K562 (cell line): ENCODE measurements around the gene LIPH. TPM values are rescaled to one million over a fixed set of nuclear protein-coding genes. Genes with fewer than 3 reads are reported as not detected.
A peak's percentile ranks its signal among the peaks of the same experiment; 100 is the strongest.

ENCODE experiments used
- ATAC-seq: fragments of 200-7000 bp; cut with Tn5 transposase; 3 replicates; pipeline ENCODE4 v1.9.1; 2020; ENCODE audit warnings: moderate library complexity
- BruUV-seq: library from RNA; stranded (reverse); fragments of 400-500 nt; replicated peaks from 2 replicates; lab custom pipeline; 2021; lab: Mats Ljungman, UMichigan
- CTCF ChIA-PET: fragments of 300-600 bp; formaldehyde crosslinking; extraction: SDS; loops from one replicate; lab custom pipeline; 2021; ENCODE audit warnings: low intra/inter-chr PET ratio; lab: Yijun Ruan, JAX
- POLR2A ChIA-PET: fragments of 300-600, 350-650 bp; sonication (Branson Sonifier 250); formaldehyde crosslinking; extraction: SDS; loops from one replicate; lab custom pipeline; 2021; ENCODE audit warnings: antibody characterized with exemption, inconsistent platforms; lab: Yijun Ruan, JAX
- DNase-seq, 4 experiments: peaks; one replicate each; pipeline versions ENCODE4 v3.0.0 to v3.0.0-alpha.2; 2011 to 2018; ENCODE audit warnings: low spot score in 3 of 4, mixed read lengths in 3 of 4; ENCODE audit errors: extremely low read depth in 1 of 4
- FAIRE-seq: peaks from 2 replicates; lab custom pipeline; 2011; peaks lifted over from hg19 to GRCh38; lab: Jason Lieb, UNC
- H2AFZ ChIP-seq: 2 replicates; pipeline ENCODE4 v1.6.0; 2011; ENCODE audit warnings: low read depth, low read length, control low read depth, inconsistent platforms
- H3K27ac ChIP-seq: fragments of 200-600 bp; 3 replicates; pipeline ENCODE4 v1.8.0; 2011; ENCODE audit warnings: low read depth, mild to moderate bottlenecking, control low read depth, inconsistent platforms, low read length, moderate library complexity, mixed read lengths; ENCODE audit errors: extremely low read depth
- H3K27me3 ChIP-seq, 2 experiments: fragments of 300-600 bp in 1 of 2; 2 replicates in 1 of 2; 3 replicates in 1 of 2; pipeline versions ENCODE4 v1.6.0 to v1.8.0; 2011; ENCODE audit warnings: inconsistent platforms in 2 of 2, low read length in 2 of 2, mild to moderate bottlenecking in 1 of 2, mixed read lengths in 1 of 2, moderate library complexity in 1 of 2; ENCODE audit not compliant: control insufficient read depth in 2 of 2, insufficient read depth in 2 of 2
- H3K36me3 ChIP-seq: fragments of 300-600 bp; 3 replicates; pipeline ENCODE4 v1.8.0; 2011; ENCODE audit warnings: mild to moderate bottlenecking, low read length, inconsistent platforms; ENCODE audit not compliant: control insufficient read depth, insufficient read depth
- H3K4me1 ChIP-seq, 2 experiments: fragments of 200-600 bp in 1 of 2; replicated peaks in 1 of 2; 2 replicates in 1 of 2; 3 replicates in 1 of 2; pipeline versions ENCODE4 v1.5.1 to v1.8.0; 2011; ENCODE audit warnings: inconsistent platforms in 2 of 2, low read length in 2 of 2, mild to moderate bottlenecking in 1 of 2, mixed read lengths in 1 of 2, moderate library complexity in 1 of 2; ENCODE audit not compliant: control insufficient read depth in 2 of 2, insufficient read depth in 2 of 2
- H3K4me2 ChIP-seq: 2 replicates; pipeline ENCODE4 v1.6.1; 2011; ENCODE audit warnings: low read length, control low read depth, inconsistent platforms, mixed read lengths; ENCODE audit not compliant: insufficient read depth
- H3K4me3 ChIP-seq: fragments of 200-600 bp; sonication (generic), shearing (Covaris generic); 2 replicates; pipeline ENCODE4 v1.5.1; 2016; ENCODE audit warnings: control low read depth, inconsistent platforms
- H3K79me2 ChIP-seq: fragments of 200-600 bp; 3 replicates; pipeline ENCODE4 v1.8.0; 2011; ENCODE audit warnings: low read length, inconsistent platforms; ENCODE audit not compliant: control insufficient read depth, insufficient read depth
- H3K9ac ChIP-seq, 2 experiments: 2 replicates each; pipeline versions ENCODE4 v1.6.0 to v1.6.1; 2011; ENCODE audit warnings: low read depth in 2 of 2, low read length in 2 of 2, control low read depth in 1 of 2, inconsistent platforms in 1 of 2, mild to moderate bottlenecking in 1 of 2, mixed read lengths in 1 of 2; ENCODE audit not compliant: insufficient read depth in 1 of 2
- H3K9me1 ChIP-seq: one replicate; pipeline ENCODE4 v1.6.0; 2011; ENCODE audit warnings: inconsistent platforms, mild to moderate bottlenecking, low read length, moderate library complexity; ENCODE audit not compliant: control insufficient read depth, insufficient read depth
- H3K9me3 ChIP-seq: replicated peaks from 2 replicates; pipeline ENCODE4 v1.5.1; 2011; ENCODE audit warnings: low read depth, low read length, inconsistent platforms; ENCODE audit not compliant: control insufficient read depth, insufficient read depth
- H4K20me1 ChIP-seq: replicated peaks from 2 replicates; pipeline ENCODE4 v1.6.1; 2011; ENCODE audit warnings: low read length, inconsistent platforms, mixed read lengths; ENCODE audit not compliant: control insufficient read depth, insufficient read depth
- CBFA2T3 ChIP-seq: fragments of 450-650 bp; IDR thresholded peaks from 2 replicates; pipeline ENCODE4 v1.6.1; 2017
- CHD2 ChIP-seq: IDR thresholded peaks from 2 replicates; pipeline ENCODE4 v1.6.1; 2011; ENCODE audit warnings: low read depth, low read length
- HLTF ChIP-seq: fragments of 450-650 bp; IDR thresholded peaks from 2 replicates; pipeline ENCODE4 v1.6.1; 2016
- HOXB6 ChIP-seq: fragments of 250-450 bp; sonication (Bioruptor Pico); IDR thresholded peaks from 2 replicates; pipeline ENCODE4 v1.5.1; 2022; ENCODE audit warnings: mild to moderate bottlenecking, borderline replicate concordance
- KDM5B ChIP-seq: fragments of 200-600 bp; sonication (generic); IDR thresholded peaks from 2 replicates; pipeline ENCODE4 v1.6.1; 2012; ENCODE audit warnings: low read depth, mild to moderate bottlenecking, moderate library complexity, low read length, control low read depth, inconsistent platforms; ENCODE audit not compliant: insufficient replicate concordance
- L3MBTL2 ChIP-seq: fragments of 450-650 bp; IDR thresholded peaks from 2 replicates; pipeline ENCODE4 v1.6.1; 2016; ENCODE audit warnings: mild to moderate bottlenecking, moderate library complexity
- MLLT1 ChIP-seq, 2 experiments: fragments of 450-650 bp; IDR thresholded peaks; 2 replicates each; pipeline ENCODE4 v1.6.1; 2016
- MTA3 ChIP-seq: fragments of 450-650 bp; formaldehyde crosslinking; IDR thresholded peaks from 2 replicates; pipeline ENCODE4 v1.6.1; 2017; ENCODE audit warnings: mild to moderate bottlenecking, borderline replicate concordance
- NBN ChIP-seq: fragments of 450-650 bp; IDR thresholded peaks from 2 replicates; pipeline ENCODE4 v1.6.1; 2016; ENCODE audit warnings: low read depth, mild to moderate bottlenecking
- PHF8 ChIP-seq: fragments of 200-600 bp; sonication (generic); IDR thresholded peaks from 2 replicates; pipeline ENCODE4 v1.6.1; 2012; ENCODE audit warnings: mixed run types, mild to moderate bottlenecking, inconsistent platforms, low read length, moderate library complexity, borderline replicate concordance
- SMARCC2 ChIP-seq: fragments of 450-650 bp; IDR thresholded peaks from 2 replicates; pipeline ENCODE4 v1.6.1; 2017; ENCODE audit warnings: antibody characterized with exemption, moderate library complexity, mild to moderate bottlenecking, low read depth
- USF2 ChIP-seq: sonication (generic); formaldehyde crosslinking; IDR thresholded peaks from 2 replicates; pipeline ENCODE4 v1.5.0; 2020; ENCODE audit warnings: missing genetic modification reagents
- ZBTB33 ChIP-seq: sonication (generic); formaldehyde crosslinking; IDR thresholded peaks from 2 replicates; pipeline ENCODE4 v1.8.1; 2023; ENCODE audit warnings: mild to moderate bottlenecking, missing genetic modification reagents
- ZBTB49 ChIP-seq: sonication (generic); formaldehyde crosslinking; IDR thresholded peaks from 2 replicates; pipeline ENCODE4 v1.8.0; 2022; ENCODE audit warnings: missing genetic modification reagents, mild to moderate bottlenecking, borderline replicate concordance
- WGBS: fragments of 100-300 bp; shearing (Covaris generic); methylation state at CpG from one replicate; pipeline ENCODE4 v1.1.6; 2016; ENCODE audit warnings: low coverage, mixed read lengths; ENCODE audit not compliant: insufficient coverage; ENCODE audit errors: missing lambda C conversion rate; 5-methylcytosine and 5-hydroxymethylcytosine counted together
- in situ Hi-C: fragments of 300-500 bp; cut with MboI; formaldehyde crosslinking; loops from 4 replicates; pipeline ENCODE4 v1.15.0; 2018; ENCODE audit warnings: inconsistent platforms, mixed read lengths
- intact Hi-C: fragments of 100-400 bp; cut with micrococcal nuclease; formaldehyde crosslinking; loops from 2 replicates; pipeline ENCODE4 v1.14.2; 2022
- polyA plus RNA-seq, 8 experiments: library from polyadenylated mRNA; depleted of rRNA in 4 of 8; stranded (reverse) in 5 of 8; unstranded in 3 of 8; fragments of >200 nt; fragmentation: Nextera tagmentation in 2 of 8; fragmentation: Illumina TruSeq in 1 of 8; extraction: Ambion mirVana in 2 of 8; extraction: Trizol in 1 of 8; gene quantifications; 2 replicates each; pipeline versions ENCODE4 v1.2.1 to v1.2.3, GENCODE V29; 2011 to 2014; ENCODE audit warnings: inconsistent platforms in 1 of 8, missing spikeins in 1 of 8
- total RNA-seq, 7 experiments: library from RNA; depleted of rRNA in 6 of 7; stranded (reverse); fragments of >200 nt in 6 of 7; fragmentation: Illumina TruSeq in 2 of 7; extraction: Trizol in 2 of 7; gene quantifications; 2 replicates each; pipeline versions ENCODE4 v1.2.1 to v1.2.3, GENCODE V29; 2011 to 2021; ENCODE audit warnings: low replicate concordance in 1 of 7

Gene LIPH
- total and polyA plus RNA-seq, 9 of the 15 experiments (the other 6 are each of a cell fraction or from before 2014, with no cell fraction given): 0.73 to 1.8 (median 1.3) TPM

DNA sequence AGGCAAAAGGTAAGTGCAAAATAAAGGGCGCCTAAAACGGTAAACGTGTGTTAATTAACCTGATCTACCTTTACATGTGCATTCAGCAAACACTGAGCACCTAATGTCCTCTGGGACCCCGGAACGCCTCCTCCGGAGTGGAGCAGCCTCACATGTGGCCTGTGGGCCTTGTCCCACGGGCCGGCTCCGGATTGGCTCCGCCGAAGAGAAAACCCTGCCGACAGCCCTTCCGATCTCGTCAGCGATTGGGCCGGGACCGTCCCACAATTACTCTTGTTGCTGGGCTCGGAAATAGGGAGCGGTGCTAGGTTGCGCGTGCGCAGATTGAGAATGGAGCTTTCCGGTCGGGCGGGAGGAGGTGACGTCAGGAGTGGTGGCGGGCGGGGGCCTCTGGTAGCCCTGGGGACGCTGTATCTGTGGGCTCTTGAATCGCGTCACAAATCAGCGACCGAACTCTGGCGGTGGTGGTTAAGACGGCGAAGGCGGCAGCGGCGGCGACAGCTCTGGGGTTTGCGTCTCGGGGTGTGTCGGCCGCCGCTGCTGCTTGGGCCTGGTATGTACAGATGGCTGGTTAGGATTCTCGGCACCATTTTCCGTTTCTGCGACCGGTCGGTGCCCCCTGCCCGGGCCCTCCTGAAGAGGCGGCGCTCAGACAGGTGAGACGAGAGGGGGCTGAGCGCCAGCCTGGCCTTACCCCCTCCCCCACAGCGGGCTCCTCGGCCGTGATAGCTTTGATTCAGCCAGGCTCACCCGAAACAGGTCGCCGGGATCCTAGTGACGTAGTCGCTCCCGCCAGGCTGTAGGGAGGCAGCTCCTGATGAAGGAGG is 33.7 kb upstream of the LIPH start, which contains the start of gene SENP2:
SENP2 (plus strand) TSS at position 437 of the 827 bp plus-strand sequence; CDS start at position 556, 119 bp downstream.
- intact Hi-C loops: no loop called here
- peak; percentile 96 for TF ChIP-seq PHF8
- TF ChIP-seq ZBTB33 (CRISPR knock-in tag): peak; percentile 68
- TF ChIP-seq KDM5B: peak; percentile 68
- TF ChIP-seq MTA3: peak; percentile 37; the same call in 1 of the 2 replicates
- peak; percentile 87 for TF ChIP-seq NBN
- peak; percentile 90 for TF ChIP-seq L3MBTL2
- no peak for TF ChIP-seq ZBTB49 (CRISPR knock-in tag)
- TF ChIP-seq CBFA2T3: 0 out of 2 replicates have a peak, but pooled peaks have one; percentile 6
- no peak for TF ChIP-seq HOXB6
- TF ChIP-seq USF2 (CRISPR knock-in tag): no peak
- TF ChIP-seq SMARCC2: no peak
- peak; percentile 52 to 61; a peak in 2 of 4 replicates for TF ChIP-seq MLLT1 (IDR thresholded peaks at IDR 0.05)
- TF ChIP-seq HLTF: 0 out of 2 replicates have a peak, but pooled peaks have one; percentile 34
- 0 out of 2 replicates have a peak, but pooled peaks have one; percentile 6 for TF ChIP-seq CHD2

More for the DNA sequence above, 33.7 kb upstream of the LIPH start, which contains the start of gene SENP2:
- DNase-seq (peak; percentile 94 to 99 (median 96)), FAIRE-seq (peak; percentile 98), ATAC-seq (peak; percentile 98)
- Histone ChIP-seq H3K4me1 (peaks cover 8 to 12% of the 10 kb centered on the region in 2 experiments; a peak in 3 of 5 replicates), H3K79me2 (peaks cover 28% of the 10 kb centered on the region), H3K4me2 (peak within 1 kb of the TSS; percentile 95), H3K9me3 (no peaks in the 10 kb centered on the region), H3K27me3 (no peaks in the 10 kb centered on the region), H3K9me1 (no peaks in the 10 kb centered on the region), H2AFZ (peak within 1 kb of the TSS; percentile 99), H3K27ac (peak within 1 kb of the TSS; percentile 85), H4K20me1 (no peaks in the 10 kb centered on the region), H3K36me3 (0 out of 3 replicates have a peak, but pooled peaks cover 2% of the 10 kb centered on the region), H3K4me3 (peak within 1 kb of the TSS; percentile 62), H3K9ac (peak within 1 kb of the TSS; percentile 74 to 99)
- in situ Hi-C loops: no loop called here
- ChIA-PET CTCF (interaction anchor here (0.6 kb wide), 1 partner anchor 333 kb away, joined by 3 read pairs; no protein-coding TSS in a partner anchor), POLR2A (interaction anchor here (0.5 to 1.9 kb wide), 19 partner anchors 9 to 327 kb away, joined by 3 to 12 read pairs (median 3); no protein-coding TSS in a partner anchor)
- WGBS: under 1% methylated on average over 62 of the region's 64 CpGs
- BruUV-seq: no TSS peak
